Keratinocyte (primary cell): Measurements from ENCODE around the gene NAXE. TPM values are rescaled to one million over a fixed set of nuclear protein-coding genes. Genes with fewer than 3 reads are reported as not detected.
A peak's percentile ranks its signal among the peaks of the same experiment; 100 is the strongest.
"Not testable (repeated sequence)": the region's sequence is repeated elsewhere in the genome, so short reads cannot be mapped to it uniquely, and the experiment has no call there.

Experiments
- DNase-seq: peaks from one replicate; pipeline ENCODE4 v3.0.0-alpha.2; 2011; ENCODE audit warnings: low read depth, missing footprints, low spot score
- FAIRE-seq: peaks from 2 replicates; lab custom pipeline; 2011; peaks lifted over from hg19 to GRCh38; lab: Jason Lieb, UNC
- H2AFZ ChIP-seq: 2 replicates; pipeline ENCODE4 v1.6.0; 2012; ENCODE audit warnings: low read length, control low read depth, inconsistent platforms; ENCODE audit not compliant: control insufficient read depth
- H3K27ac ChIP-seq: 2 replicates; pipeline ENCODE4 v1.5.1; 2011; ENCODE audit warnings: low read length; ENCODE audit not compliant: control insufficient read depth, insufficient read depth
- H3K27me3 ChIP-seq: 3 replicates; pipeline ENCODE4 v1.6.0; 2011; ENCODE audit warnings: low read length; ENCODE audit not compliant: control insufficient read depth, insufficient read depth; ENCODE audit errors: extremely low read depth
- H3K36me3 ChIP-seq, 2 experiments: 2 replicates in 1 of 2; 3 replicates in 1 of 2; pipeline ENCODE4 v1.5.1; 2011; ENCODE audit warnings: low read length in 2 of 2, mild to moderate bottlenecking in 1 of 2; ENCODE audit not compliant: control insufficient read depth in 2 of 2, insufficient read depth in 2 of 2; ENCODE audit errors: extremely low read depth in 1 of 2
- H3K4me1 ChIP-seq: 3 replicates; pipeline ENCODE4 v1.5.1; 2011; ENCODE audit warnings: low read length; ENCODE audit not compliant: control insufficient read depth, insufficient read depth; ENCODE audit errors: extremely low read depth
- H3K4me2 ChIP-seq: 3 replicates; pipeline ENCODE4 v1.6.0; 2011; ENCODE audit warnings: low read depth, low read length; ENCODE audit not compliant: control insufficient read depth, insufficient read depth; ENCODE audit errors: extremely low read depth
- H3K4me3 ChIP-seq, 3 experiments: fragments of 200-600 bp in 1 of 3; sonication (generic) in 1 of 3; 2 replicates in 2 of 3; 3 replicates in 1 of 3; pipeline ENCODE4 v1.5.1; 2011 to 2016; ENCODE audit warnings: low read length in 3 of 3, mild to moderate bottlenecking in 3 of 3, control low read depth in 2 of 3, inconsistent platforms in 1 of 3, low read depth in 1 of 3, mixed read lengths in 1 of 3, mixed run types in 1 of 3, moderate library complexity in 1 of 3; ENCODE audit not compliant: control insufficient read depth in 2 of 3, insufficient read depth in 2 of 3; ENCODE audit errors: extremely low read depth in 1 of 3
- H3K79me2 ChIP-seq: 2 replicates; pipeline ENCODE4 v1.6.0; 2012; ENCODE audit warnings: low read length; ENCODE audit not compliant: control insufficient read depth, insufficient read depth
- H3K9ac ChIP-seq: 3 replicates; pipeline ENCODE4 v1.6.0; 2011; ENCODE audit warnings: low read length; ENCODE audit not compliant: control insufficient read depth, insufficient read depth; ENCODE audit errors: extremely low read depth
- H3K9me1 ChIP-seq: 3 replicates; pipeline ENCODE4 v1.6.0; 2011; ENCODE audit warnings: low read length; ENCODE audit not compliant: control insufficient read depth, insufficient read depth; ENCODE audit errors: extremely low read depth
- H3K9me3 ChIP-seq: 2 replicates; pipeline ENCODE4 v1.5.1; 2012; ENCODE audit warnings: low read depth, low read length; ENCODE audit not compliant: control insufficient read depth
- H4K20me1 ChIP-seq: 3 replicates; pipeline ENCODE4 v1.6.0; 2011; ENCODE audit warnings: low read length; ENCODE audit not compliant: control insufficient read depth, insufficient read depth; ENCODE audit errors: extremely low read depth
- EZH2 ChIP-seq: IDR thresholded peaks from one replicate; pipeline ENCODE4 v1.6.1; 2012; ENCODE audit warnings: inconsistent platforms, mild to moderate bottlenecking, low read length, moderate library complexity
- dilution Hi-C: fragments of 300-500 bp; cut with MboI; formaldehyde crosslinking; loops from one replicate; pipeline ENCODE4 v1.7.0; 2020; ENCODE audit warnings: low sequenced_read_pairs; ENCODE audit not compliant: extremely low pct_ligation_motif_present
- polyA plus RNA-seq, 5 experiments: library from polyadenylated mRNA; depleted of rRNA in 3 of 5; stranded (reverse) in 3 of 5; stranded (forward) in 1 of 5; unstranded in 1 of 5; fragments of >200 nt; gene quantifications; 1 replicate in 1 of 5; 2 replicates in 3 of 5; 3 replicates in 1 of 5; pipeline versions ENCODE4 v1.2.1 to v1.2.3, GENCODE V29; 2011 to 2012; ENCODE audit warnings: missing spikeins in 2 of 5, low read depth in 1 of 5, low replicate concordance in 1 of 5
- TF ChIP-seq, protein P1 (sequence below), 3 experiments: IDR thresholded peaks in 1 of 3; conservative IDR thresholded peaks in 1 of 3; optimal IDR thresholded peaks in 1 of 3; 2 replicates in 2 of 3; 3 replicates in 1 of 3; pipeline versions ENCODE3 to v1.5.1; 2011; ENCODE audit warnings: low read length in 3 of 3, mild to moderate bottlenecking in 3 of 3, moderate library complexity in 2 of 3, control low read depth in 1 of 3, inconsistent platforms in 1 of 3; ENCODE audit not compliant: insufficient read depth in 2 of 3; ENCODE audit errors: extremely low read depth in 1 of 3

The NAXE gene
- polyA plus RNA-seq, 1 donor (not counting 4 experiments of a cell fraction or from before 2014, with no cell fraction given) = 74.7 TPM

DNA sequence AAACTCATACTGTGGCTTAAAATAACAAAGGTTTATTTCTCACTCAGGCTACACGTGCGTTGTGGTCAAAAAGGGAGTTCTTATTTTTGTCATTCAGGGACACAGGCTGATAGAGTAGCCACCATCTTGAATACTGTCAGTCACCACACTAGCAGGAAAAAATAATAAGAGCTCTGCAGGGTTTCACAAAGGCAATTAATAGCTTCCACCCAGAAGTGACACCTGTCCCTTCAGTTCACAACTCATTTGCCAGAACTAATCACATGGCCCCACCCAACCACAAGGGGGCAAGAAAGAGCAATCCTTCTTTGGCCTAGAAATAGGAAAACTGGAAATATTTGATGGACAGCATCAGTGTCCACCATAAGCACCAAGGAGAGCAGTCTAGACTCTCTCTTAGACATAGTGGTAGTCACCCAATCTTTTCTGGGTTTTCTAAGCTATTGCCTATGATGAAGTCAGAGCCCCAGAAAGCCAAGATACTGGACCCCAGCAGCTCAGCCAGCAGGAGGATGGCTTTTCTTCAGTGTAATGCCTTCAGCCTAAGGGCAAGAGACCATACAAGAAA, 35.8 kb downstream of the NAXE start:
- Histone ChIP-seq H3K4me1 (no peaks in the 10 kb centered on the region), H3K27ac (no peak overlapping the region), H4K20me1 (no peaks in the 10 kb centered on the region), H3K9me1 (no peaks in the 10 kb centered on the region), H3K27me3 (peaks cover 40% of the 10 kb centered on the region), H3K79me2 (no peaks in the 10 kb centered on the region), H3K4me2 (no peak overlapping the region), H3K9ac (no peak overlapping the region), H3K4me3 (no peak overlapping the region), H3K36me3 (no peaks in the 10 kb centered on the region), H2AFZ (no peak overlapping the region), H3K9me3 (no peaks in the 10 kb centered on the region)
- dilution Hi-C loops = no loop called here
- DNase-seq (no peak), FAIRE-seq (no peak)
- TF ChIP-seq, protein P1, sequence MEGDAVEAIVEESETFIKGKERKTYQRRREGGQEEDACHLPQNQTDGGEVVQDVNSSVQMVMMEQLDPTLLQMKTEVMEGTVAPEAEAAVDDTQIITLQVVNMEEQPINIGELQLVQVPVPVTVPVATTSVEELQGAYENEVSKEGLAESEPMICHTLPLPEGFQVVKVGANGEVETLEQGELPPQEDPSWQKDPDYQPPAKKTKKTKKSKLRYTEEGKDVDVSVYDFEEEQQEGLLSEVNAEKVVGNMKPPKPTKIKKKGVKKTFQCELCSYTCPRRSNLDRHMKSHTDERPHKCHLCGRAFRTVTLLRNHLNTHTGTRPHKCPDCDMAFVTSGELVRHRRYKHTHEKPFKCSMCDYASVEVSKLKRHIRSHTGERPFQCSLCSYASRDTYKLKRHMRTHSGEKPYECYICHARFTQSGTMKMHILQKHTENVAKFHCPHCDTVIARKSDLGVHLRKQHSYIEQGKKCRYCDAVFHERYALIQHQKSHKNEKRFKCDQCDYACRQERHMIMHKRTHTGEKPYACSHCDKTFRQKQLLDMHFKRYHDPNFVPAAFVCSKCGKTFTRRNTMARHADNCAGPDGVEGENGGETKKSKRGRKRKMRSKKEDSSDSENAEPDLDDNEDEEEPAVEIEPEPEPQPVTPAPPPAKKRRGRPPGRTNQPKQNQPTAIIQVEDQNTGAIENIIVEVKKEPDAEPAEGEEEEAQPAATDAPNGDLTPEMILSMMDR (optimal IDR thresholded peaks at IDR 0.05 in 1 of 3, IDR thresholded peaks at IDR 0.05 in 1 of 3, conservative IDR thresholded peaks at IDR 0.05 in 1 of 3; ENCODE audit: extremely low read depth in 1 of 3, insufficient read depth in 2 of 3, low read length in 3 of 3) = peak; percentile 71 to 84 (median 73)
- TF ChIP-seq EZH2 = no peak

DNA sequence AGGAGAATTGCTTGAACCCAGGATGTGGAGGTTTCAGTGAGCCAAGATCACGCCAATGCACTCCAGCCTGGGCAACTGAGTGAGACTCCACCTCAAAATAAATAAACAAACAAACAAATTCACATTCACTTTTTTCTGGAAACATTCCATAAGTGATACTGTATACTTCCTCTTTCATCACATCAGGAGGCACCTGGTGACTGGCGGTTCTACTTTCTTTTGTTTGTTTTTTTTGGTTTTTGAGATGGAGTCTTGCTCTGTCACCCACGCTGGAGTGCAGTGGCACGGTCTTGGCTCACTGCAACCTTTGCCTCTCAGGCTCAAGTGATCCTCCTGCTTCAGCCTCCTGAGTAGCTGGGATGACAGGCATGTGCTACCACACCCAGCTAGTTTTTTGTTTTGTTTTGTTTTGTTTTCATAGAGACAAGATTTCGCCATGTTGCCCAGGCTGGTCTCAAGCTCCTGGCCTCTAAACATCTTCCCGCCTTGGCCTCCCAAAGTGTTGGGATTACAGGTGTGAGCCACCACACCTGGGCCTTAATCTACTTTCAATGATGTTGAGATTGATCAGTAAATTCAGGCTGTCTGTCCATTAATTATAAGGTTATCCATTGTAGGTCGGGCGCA, 38.4 kb downstream of the NAXE start:
- Histone ChIP-seq H3K4me2 (no peak overlapping the region), H3K4me1 (no peaks in the 10 kb centered on the region), H3K79me2 (no peaks in the 10 kb centered on the region), H3K9me3 (no peaks in the 10 kb centered on the region), H3K4me3 (no peak overlapping the region), H4K20me1 (no peaks in the 10 kb centered on the region), H3K27me3 (peaks cover 22% of the 10 kb centered on the region), H2AFZ (no peak overlapping the region), H3K9ac (no peak overlapping the region), H3K27ac (no peak overlapping the region), H3K36me3 (no peaks in the 10 kb centered on the region), H3K9me1 (no peaks in the 10 kb centered on the region)
- DNase-seq = no peak
- dilution Hi-C loops = no loop called here
- no peak for TF ChIP-seq EZH2
- TF ChIP-seq, protein P1 (optimal IDR thresholded peaks at IDR 0.05 in 1 of 3, IDR thresholded peaks at IDR 0.05 in 1 of 3, conservative IDR thresholded peaks at IDR 0.05 in 1 of 3; ENCODE audit: extremely low read depth in 1 of 3, insufficient read depth in 2 of 3, low read length in 3 of 3) = no peak
- FAIRE-seq = no peak

DNA sequence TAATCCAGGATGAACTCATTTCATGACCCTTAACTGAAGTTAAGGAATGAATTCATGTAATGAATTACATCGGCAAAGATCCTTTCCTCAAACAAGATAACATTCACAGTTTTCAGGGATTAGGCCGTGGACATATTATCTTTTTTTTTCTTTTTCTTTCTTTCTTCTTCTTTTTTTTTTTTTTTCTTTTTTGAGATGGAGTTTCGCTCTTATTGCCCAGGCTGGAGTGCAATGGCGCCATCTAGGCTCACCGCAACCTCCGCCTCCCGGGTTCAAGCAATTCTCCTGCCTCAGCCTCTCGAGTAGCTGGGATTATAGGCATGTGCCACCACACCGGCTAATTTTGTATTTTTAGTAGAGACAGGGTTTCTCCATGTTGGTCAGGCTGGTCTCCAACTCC, 39.6 kb downstream of the NAXE start:
- H3K4me2 ChIP-seq, H3K79me2 ChIP-seq, H2AFZ ChIP-seq, H3K9ac ChIP-seq, H3K9me3 ChIP-seq, H3K36me3 ChIP-seq, DNase-seq, H3K9me1 ChIP-seq, H3K27me3 ChIP-seq, dilution Hi-C loops, H3K27ac ChIP-seq, H4K20me1 ChIP-seq, FAIRE-seq, H3K4me3 ChIP-seq, H3K4me1 ChIP-seq: not testable (repeated sequence)
